HEK293T (cell line): ENCODE results near the gene KCTD14.
"Not testable (repeated sequence)": the region's sequence is repeated elsewhere in the genome, so short reads cannot be mapped to it uniquely, and the experiment has no call there.

Source experiments
- CTCF ChIA-PET: fragments of 350-600 bp; formaldehyde crosslinking; extraction: SDS; loops from one replicate; lab custom pipeline; 2021; ENCODE audit warnings: antibody characterized with exemption, inconsistent platforms; lab: Yijun Ruan, JAX
- POLR2A ChIA-PET: fragments of 350-600 bp; formaldehyde crosslinking; extraction: SDS; loops from one replicate; lab custom pipeline; 2020; ENCODE audit warnings: antibody characterized with exemption, inconsistent platforms; lab: Yijun Ruan, JAX
- DNase-seq: peaks from one replicate; pipeline ENCODE4 v3.0.0; 2012; ENCODE audit warnings: mixed read lengths; ENCODE audit errors: extremely low spot score
- ARNT ChIP-seq: fragments of 450-650 bp; IDR thresholded peaks from 2 replicates; pipeline ENCODE4 v1.6.1; 2017; ENCODE audit warnings: mild to moderate bottlenecking
- BHLHE40 ChIP-seq: fragments of 450-650 bp; IDR thresholded peaks from 2 replicates; pipeline ENCODE4 v1.6.1; 2016; ENCODE audit warnings: mild to moderate bottlenecking, moderate library complexity, borderline replicate concordance
- CTBP1 ChIP-seq: fragments of 450-650 bp; IDR thresholded peaks from 2 replicates; pipeline ENCODE4 v1.6.1; 2016; ENCODE audit warnings: borderline replicate concordance
- ELF4 ChIP-seq: fragments of 450-650 bp; IDR thresholded peaks from 2 replicates; pipeline ENCODE4 v1.6.1; 2017; ENCODE audit warnings: antibody characterized with exemption
- FOXA1 ChIP-seq: fragments of 450-650 bp; IDR thresholded peaks from 2 replicates; pipeline ENCODE4 v1.6.1; 2016; ENCODE audit warnings: mild to moderate bottlenecking
- FOXK2 ChIP-seq: fragments of 450-650 bp; IDR thresholded peaks from 2 replicates; pipeline ENCODE4 v1.6.1; 2016; ENCODE audit warnings: mild to moderate bottlenecking
- FOXM1 ChIP-seq: fragments of 450-650 bp; IDR thresholded peaks from 2 replicates; pipeline ENCODE4 v1.6.1; 2017; ENCODE audit warnings: mild to moderate bottlenecking, borderline replicate concordance
- HDGF ChIP-seq: fragments of 450-650 bp; IDR thresholded peaks from 2 replicates; pipeline ENCODE4 v1.6.1; 2017; ENCODE audit warnings: antibody characterized with exemption, borderline replicate concordance
- L3MBTL2 ChIP-seq: fragments of 450-650 bp; conservative IDR thresholded peaks from 2 replicates; pipeline ENCODE4 v1.6.1; 2016; ENCODE audit warnings: mild to moderate bottlenecking
- LEF1 ChIP-seq: fragments of 450-650 bp; IDR thresholded peaks from 2 replicates; pipeline ENCODE4 v1.6.1; 2017; ENCODE audit warnings: mild to moderate bottlenecking, borderline replicate concordance
- NFRKB ChIP-seq: fragments of 450-650 bp; IDR thresholded peaks from 2 replicates; pipeline ENCODE4 v1.6.1; 2016; ENCODE audit warnings: mild to moderate bottlenecking, moderate library complexity
- SP1 ChIP-seq: fragments of 450-650 bp; IDR thresholded peaks from 2 replicates; pipeline ENCODE4 v1.6.1; 2017
- SUZ12 ChIP-seq: fragments of 450-650 bp; IDR thresholded peaks from 2 replicates; pipeline ENCODE4 v1.6.1; 2016; ENCODE audit warnings: mild to moderate bottlenecking
- TARDBP ChIP-seq: fragments of 450-650 bp; IDR thresholded peaks from 2 replicates; pipeline ENCODE4 v1.6.1; 2016
- ZNF384 ChIP-seq: fragments of 450-650 bp; IDR thresholded peaks from 2 replicates; pipeline ENCODE4 v1.6.1; 2016
- TF ChIP-seq, protein P1 (sequence below): fragments of 450-650 bp; IDR thresholded peaks from 2 replicates; pipeline ENCODE4 v1.6.1; 2016

The KCTD14 gene

DNA sequence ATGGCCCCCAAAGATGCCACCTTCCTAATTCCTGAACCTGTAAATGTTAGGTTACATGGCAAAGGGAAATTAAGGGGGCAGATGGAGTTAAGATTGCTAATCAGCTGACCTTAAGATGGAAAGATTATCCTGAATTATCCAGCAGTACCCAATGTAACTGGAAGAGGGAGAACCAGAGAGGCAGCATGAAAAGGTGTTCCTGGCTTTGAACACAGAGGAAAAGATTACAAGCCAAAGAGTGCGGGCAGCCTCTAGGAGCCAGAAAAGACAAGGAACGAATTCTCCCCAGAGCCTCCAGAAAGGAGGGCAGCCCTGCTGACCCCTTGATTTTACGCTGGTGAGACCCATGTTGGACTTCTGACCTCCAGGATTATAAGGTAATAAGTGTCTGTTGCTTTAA lies 25.5 kb upstream of the KCTD14 start:
- ChIA-PET POLR2A (interaction anchor here (1.8 kb wide), 1 partner anchor 54 kb away, joined by 4 read pairs; the partner anchor contains the start of gene INTS4), CTCF (interaction anchor here (0.6 to 0.7 kb wide), 2 partner anchors 97 to 130 kb away, joined by 3 read pairs; no protein-coding TSS in a partner anchor)
- no peak for DNase-seq
- TF ChIP-seq SUZ12, result no peak
- no peak for TF ChIP-seq FOXK2
- TF ChIP-seq CTBP1, result no peak
- TF ChIP-seq L3MBTL2, result no peak
- TF ChIP-seq TARDBP, result no peak
- TF ChIP-seq, protein P1, sequence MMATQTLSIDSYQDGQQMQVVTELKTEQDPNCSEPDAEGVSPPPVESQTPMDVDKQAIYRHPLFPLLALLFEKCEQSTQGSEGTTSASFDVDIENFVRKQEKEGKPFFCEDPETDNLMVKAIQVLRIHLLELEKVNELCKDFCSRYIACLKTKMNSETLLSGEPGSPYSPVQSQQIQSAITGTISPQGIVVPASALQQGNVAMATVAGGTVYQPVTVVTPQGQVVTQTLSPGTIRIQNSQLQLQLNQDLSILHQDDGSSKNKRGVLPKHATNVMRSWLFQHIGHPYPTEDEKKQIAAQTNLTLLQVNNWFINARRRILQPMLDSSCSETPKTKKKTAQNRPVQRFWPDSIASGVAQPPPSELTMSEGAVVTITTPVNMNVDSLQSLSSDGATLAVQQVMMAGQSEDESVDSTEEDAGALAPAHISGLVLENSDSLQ, result no peak
- no peak for TF ChIP-seq ELF4
- no peak for TF ChIP-seq HDGF
- no peak for TF ChIP-seq NFRKB

DNA sequence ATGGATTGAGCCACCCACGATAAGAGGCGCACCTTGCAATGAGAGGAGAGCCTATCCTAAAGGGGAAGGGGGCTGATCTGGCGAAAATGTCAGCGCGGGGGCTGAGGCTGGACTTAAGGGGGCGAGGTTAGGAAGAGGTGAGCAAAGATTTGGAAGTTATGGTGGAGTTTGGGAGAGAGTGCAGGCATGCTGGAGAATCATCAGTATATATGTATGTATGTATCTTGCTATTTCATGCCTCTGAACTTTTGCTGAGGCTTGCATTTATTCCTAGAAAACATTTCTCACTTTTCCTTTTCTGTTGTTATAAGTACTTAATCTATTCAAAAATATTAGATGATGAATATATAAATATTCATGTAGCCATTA lies 23.4 kb upstream of the KCTD14 start:
- CTCF ChIA-PET, result interaction anchor here (0.7 to 1.7 kb wide), 5 partner anchors 9 to 53 kb away, joined by 3 to 9 read pairs (median 3); no protein-coding TSS in a partner anchor
- DNase-seq, result no peak
- POLR2A ChIA-PET, result interaction anchor here (3.7 kb wide), 1 partner anchor 52 kb away, joined by 20 read pairs; the partner anchor contains the start of gene INTS4
- TF ChIP-seq SUZ12, result no peak
- no peak for TF ChIP-seq BHLHE40

DNA sequence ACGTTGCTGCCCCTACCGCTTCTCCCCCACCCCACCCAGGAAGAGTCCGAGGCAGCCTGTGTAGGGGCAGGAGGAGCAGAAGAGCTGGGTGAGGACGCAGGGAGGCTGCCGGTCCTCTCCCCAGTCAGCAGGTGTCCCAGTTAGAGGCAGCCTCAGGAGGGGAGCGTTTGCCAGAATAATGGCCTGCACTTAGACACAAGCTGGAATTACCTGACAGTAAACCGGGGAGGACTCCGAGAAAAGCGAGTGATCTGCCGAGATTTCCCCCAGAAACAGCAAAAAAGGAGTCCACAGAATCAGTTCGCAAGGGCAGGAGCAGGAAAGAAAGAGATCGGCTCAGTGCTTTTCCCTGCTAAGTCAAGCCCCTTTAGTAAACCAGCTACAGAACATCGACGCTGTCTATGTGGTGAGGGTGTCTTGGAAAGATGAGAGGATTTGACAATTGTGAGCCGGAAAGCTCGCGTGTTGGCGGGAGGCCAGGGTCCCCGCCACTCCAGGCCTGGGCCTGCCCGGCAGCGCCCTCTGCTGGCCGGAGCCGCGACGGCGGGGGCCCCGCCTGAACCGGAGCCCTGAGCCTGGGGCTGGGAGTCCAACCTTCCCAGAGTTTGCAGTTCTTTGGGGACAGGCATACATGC lies 22.9 kb upstream of the KCTD14 start:
- ChIA-PET POLR2A (interaction anchor here (3.7 kb wide), 1 partner anchor 51 kb away, joined by 20 read pairs; the partner anchor contains the start of gene INTS4), CTCF (interaction anchor here (0.6 to 1.7 kb wide), 13 partner anchors 8 to 397 kb away, joined by 3 to 9 read pairs (median 3); partner anchors contain the start of gene NDUFC2)
- no peak for TF ChIP-seq CTBP1
- TF ChIP-seq ELF4, result no peak
- TF ChIP-seq L3MBTL2, result peak; percentile 43; the same call in 1 of the 2 replicates
- peak; percentile 92 for DNase-seq

DNA sequence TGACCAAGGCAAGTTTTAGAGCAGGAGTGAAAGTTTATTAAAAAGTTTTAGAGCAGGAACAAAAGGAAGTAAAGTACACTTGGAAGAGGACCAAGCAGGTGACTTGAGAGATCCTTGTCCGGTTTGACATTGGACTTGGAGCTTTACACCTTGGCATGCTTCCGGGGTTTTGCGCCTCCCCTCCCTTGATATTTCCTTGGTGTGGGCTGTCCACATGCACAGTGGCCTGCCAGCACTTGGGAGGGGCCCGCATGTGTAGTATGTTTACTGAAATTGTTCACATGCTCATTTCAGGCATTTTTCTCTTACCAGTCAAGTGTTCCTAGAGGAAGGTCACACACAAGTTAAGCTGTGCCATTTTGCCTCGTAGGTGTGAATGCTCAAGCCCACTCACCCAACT lies 21.6 kb upstream of the KCTD14 start:
- ChIA-PET POLR2A (interaction anchor here (3.7 kb wide), 1 partner anchor 50 kb away, joined by 20 read pairs; the partner anchor contains the start of gene INTS4), CTCF (interaction anchor here (1.2 to 1.4 kb wide), 2 partner anchors 24 to 45 kb away, joined by 3 to 7 read pairs; no protein-coding TSS in a partner anchor)
- DNase-seq, result no peak
- TF ChIP-seq CTBP1, result no peak
- no peak for TF ChIP-seq BHLHE40
- TF ChIP-seq SUZ12, result no peak
- TF ChIP-seq NFRKB, result no peak
- TF ChIP-seq ARNT, result no peak
- TF ChIP-seq, protein P1, result no peak
- no peak for TF ChIP-seq FOXA1
- TF ChIP-seq SP1, result no peak

DNA sequence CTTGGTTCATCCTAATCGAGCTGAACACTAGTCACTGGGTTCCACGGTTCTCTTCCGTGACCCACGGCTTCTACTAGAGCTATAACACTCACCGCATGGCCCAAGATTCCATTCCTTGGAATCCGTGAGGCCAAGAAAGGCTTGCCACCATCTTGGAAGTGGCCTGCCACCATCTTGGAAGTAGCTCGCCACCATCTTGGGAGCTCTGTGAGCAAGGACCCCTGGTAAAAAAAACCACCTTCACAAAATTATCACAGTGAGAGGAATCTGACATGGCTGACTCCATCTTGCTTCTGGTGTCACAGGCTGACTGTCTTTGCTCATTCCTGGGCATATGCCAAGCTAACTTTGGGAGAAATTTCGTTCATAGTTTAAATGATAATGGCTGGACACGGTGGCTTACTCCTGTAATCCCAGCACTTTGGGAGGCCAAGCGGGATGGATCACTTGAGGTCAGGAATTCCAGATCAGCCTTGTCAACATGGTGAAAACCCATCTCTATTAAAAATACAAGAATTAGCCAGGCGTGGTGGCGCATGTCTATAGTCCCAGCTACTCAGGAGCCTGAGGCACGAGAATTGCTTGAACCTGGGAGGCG lies 18.9 kb upstream of the KCTD14 start:
- CTCF ChIA-PET, result no interaction called here
- no peak for DNase-seq
- POLR2A ChIA-PET, result no interaction called here
- TF ChIP-seq ZNF384, result no peak
- no peak for TF ChIP-seq LEF1
- TF ChIP-seq FOXA1, result no peak
- no peak for TF ChIP-seq NFRKB

DNA sequence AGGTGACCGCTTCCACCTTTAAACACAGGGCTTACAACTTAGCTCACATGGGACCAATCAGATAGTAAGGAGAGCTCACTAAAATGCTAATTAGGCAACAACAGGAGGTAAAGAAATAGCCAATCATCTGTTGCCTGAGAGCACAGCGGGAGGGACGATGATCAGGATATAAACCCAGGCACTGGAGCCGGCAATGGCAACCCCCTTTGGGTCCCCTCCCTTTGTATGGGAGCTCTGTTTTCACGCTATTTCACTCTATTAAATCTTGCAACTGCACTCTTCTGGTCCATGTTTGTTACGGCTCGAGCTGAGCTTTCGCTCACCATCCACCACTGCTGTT lies 18.3 kb upstream of the KCTD14 start:
- POLR2A ChIA-PET, result interaction anchor here (0.6 to 1.5 kb wide), 2 partner anchors 10 to 99 kb away, joined by 3 read pairs; no protein-coding TSS in a partner anchor
- CTCF ChIA-PET, DNase-seq: not testable (repeated sequence)

DNA sequence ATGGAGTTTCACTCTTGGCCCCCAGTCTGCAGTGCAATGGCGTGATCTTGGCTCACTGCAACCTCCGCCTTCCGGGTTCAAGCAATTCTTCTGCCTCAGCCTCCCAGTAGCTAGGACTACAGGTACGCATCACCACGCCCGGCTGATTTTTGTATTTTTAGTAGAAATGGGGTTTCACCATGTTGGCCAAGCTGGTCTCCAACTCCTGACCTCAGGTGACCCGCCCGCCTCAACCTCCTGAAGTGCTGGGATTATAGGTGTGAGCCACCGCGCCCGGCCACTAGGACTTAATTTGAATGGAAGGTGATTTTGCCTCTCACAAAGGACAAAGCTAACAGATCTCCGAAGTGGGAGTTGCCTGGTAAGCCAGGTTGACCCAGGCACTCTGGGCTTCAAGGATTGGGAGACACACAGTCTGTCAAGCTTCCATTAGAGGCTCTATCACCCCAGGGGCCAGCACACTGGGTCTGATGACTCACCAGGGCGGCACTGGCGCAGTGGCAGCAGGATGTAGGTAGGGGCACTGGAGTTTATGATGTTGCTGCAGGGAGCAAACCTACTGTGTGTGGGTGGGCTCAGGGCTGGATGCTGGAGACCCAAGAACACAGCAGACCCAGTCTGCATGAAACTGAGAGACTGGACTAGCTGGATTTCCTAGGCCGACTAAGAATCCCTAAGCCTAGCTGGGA lies 17.8 kb upstream of the KCTD14 start:
- no peak for TF ChIP-seq NFRKB
- no peak for TF ChIP-seq FOXK2
- no peak for TF ChIP-seq SP1
- TF ChIP-seq ZNF384, result no peak
- TF ChIP-seq ARNT, result no peak
- TF ChIP-seq FOXA1, result no peak
- TF ChIP-seq SUZ12, result no peak
- no peak for TF ChIP-seq LEF1
- TF ChIP-seq HDGF, result no peak
- no peak for TF ChIP-seq FOXM1
- TF ChIP-seq CTBP1, result no peak
- TF ChIP-seq ELF4, result no peak
- TF ChIP-seq L3MBTL2, result no peak
- TF ChIP-seq, protein P1, result no peak
- TF ChIP-seq TARDBP, result no peak
- no peak for TF ChIP-seq BHLHE40
- ChIA-PET CTCF (no interaction called here), POLR2A (interaction anchor here (0.6 to 1.5 kb wide), 2 partner anchors 10 to 99 kb away, joined by 3 read pairs; no protein-coding TSS in a partner anchor)
- DNase-seq, result no peak
